NCI-H2227 (cell line): ENCODE measurements around the gene PRKG1.

Experiments used
- DNase-seq: peaks from one replicate; lab custom pipeline; 2025; ENCODE audit not compliant: unreplicated experiment; lab: John Stamatoyannopoulos, UW

Gene PRKG1

GRCh38 chr10:51910189-51910588 is 835.9 kb downstream of the PRKG1 start:
- DNase-seq: no peak

DNA sequence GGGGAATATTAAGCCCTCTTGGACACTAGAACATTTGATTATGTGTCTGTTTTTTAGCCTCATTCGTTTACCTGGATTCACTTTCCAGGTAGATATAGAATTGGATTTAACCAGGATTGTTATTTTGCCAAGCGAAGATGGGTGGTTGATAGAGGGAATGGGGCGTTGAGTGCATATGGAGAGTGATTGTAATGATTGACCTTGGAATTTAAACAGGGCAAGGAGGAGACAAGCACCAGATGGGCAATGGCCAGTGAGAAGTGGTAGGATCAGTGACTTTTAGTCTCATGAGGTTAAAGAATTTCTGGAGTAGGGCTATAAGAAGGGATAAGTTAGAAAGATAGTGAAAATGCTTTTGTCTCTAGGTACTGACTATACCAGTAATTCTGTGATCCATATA is 836.3 kb downstream of the PRKG1 start:
- no peak for DNase-seq

DNA sequence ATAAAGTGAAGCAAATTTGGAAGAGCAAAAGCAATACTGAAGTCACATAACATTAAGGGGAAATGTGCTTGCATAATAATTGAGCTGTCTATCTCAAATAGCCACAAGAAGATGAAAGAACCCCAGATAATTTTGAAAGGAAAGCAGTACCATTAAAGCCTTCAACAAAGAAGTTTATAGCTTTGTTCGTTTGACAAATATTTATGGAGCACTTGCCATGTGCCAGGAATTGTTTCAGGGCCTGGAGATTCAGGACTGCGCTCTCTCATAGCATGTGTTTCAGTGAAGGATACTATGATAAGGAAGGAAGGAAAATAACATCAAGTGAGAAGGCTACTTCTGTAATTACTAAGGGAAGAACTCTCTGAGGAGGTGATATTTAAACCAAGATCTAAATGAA is 837.4 kb downstream of the PRKG1 start:
- no peak for DNase-seq

DNA sequence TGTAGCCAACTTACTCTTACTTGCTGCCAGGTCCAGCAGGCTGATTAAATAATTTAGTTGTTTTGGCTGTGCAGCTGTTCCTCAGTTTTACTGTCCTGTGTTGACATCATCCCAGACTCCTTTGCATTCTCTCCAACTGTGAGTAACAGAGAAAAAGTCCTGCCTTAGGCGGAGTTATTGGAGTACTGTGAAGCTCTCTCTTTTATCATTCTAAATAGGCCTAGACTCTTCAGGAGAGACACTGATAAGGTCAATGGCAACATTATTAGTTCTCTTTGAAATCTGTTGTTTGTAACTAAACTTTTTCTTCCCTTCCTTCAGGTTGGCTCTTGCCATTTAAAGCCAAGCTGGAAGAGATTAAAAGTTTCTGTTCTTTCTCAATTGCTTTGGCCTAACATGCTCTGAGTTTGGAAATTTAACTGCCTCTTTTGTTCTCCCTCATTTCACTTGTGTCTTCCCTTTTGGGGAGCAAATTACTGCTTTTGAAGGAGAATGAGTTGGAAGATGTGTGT is 840.8 kb downstream of the PRKG1 start:
- no peak for DNase-seq

GRCh38 chr10:51918440-51918839 is 844.2 kb downstream of the PRKG1 start:
- no peak for DNase-seq

DNA sequence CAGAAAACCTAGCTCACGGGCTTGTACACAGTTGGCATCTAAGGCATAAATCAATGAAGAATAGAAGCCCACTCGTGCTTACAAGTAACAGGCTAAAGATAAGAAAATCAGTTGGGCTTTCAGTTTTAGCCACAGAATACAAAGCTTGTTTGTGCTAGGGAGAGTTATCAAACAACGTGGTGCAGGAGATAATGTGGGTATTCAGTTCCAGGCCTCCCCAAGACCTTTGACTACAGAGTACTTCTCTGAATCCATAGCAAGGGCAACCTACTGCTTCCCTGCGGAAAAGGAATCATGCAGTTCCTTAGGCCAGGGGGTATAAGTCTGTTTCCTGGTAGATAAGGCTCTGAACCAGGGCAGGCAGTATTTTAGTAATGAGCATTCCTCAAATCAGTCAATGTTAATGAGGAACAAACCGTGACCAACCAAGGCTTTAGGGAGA is 844.6 kb downstream of the PRKG1 start:
- DNase-seq: no peak

- no peak for DNase-seq
These were observed 846.4 kb downstream of the PRKG1 start for GRCh38 chr10:51920672-51921071.

- DNase-seq: no peak
These were observed 850.1 kb downstream of the PRKG1 start for GRCh38 chr10:51924359-51924758.

DNA sequence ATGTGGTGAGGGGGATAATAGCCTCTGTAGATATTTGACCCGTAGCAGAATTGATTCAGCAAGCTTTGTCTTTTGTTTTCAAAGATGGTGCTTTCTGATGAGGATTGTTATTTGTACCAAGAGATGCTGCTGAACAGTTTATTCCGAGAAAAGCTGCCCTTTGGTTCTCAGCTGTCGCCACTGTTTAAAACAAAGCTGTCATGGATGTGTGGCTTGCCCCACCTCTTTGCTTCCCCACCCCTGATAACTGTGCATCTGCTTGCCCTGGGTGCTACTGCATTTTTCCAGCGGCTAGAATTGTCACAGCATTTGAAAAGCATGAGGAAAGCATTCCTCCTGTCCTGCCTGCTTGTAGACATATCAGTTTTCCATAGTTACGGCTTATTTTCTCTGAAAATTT is 852.0 kb downstream of the PRKG1 start:
- DNase-seq: no peak

GRCh38 chr10:51928162-51928561 is 853.9 kb downstream of the PRKG1 start:
- DNase-seq: no peak

DNA sequence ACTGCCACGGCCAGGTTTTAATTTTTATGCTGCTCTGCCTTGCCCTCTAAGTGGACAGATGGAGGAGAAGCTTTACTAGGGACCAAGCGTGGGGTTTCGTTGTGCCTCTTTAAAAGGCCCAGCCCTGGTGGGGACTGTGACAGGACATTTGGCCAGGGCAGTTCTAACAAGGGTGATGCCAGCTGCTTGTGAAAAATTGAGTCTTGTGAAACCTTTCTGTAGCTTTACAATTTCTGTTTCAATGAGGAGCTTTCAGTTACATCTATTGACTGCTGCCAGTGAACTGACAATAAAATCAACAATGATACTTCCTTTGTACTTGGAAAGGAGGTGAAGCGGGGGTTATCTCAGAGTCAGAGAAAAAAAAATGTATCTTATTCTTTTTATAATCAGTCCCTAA is 858.2 kb downstream of the PRKG1 start:
- no peak for DNase-seq

GRCh38 chr10:51934373-51934772 is 860.1 kb downstream of the PRKG1 start:
- DNase-seq: no peak

- no peak for DNase-seq
These were observed 861.1 kb downstream of the PRKG1 start for GRCh38 chr10:51935341-51935740.

DNA sequence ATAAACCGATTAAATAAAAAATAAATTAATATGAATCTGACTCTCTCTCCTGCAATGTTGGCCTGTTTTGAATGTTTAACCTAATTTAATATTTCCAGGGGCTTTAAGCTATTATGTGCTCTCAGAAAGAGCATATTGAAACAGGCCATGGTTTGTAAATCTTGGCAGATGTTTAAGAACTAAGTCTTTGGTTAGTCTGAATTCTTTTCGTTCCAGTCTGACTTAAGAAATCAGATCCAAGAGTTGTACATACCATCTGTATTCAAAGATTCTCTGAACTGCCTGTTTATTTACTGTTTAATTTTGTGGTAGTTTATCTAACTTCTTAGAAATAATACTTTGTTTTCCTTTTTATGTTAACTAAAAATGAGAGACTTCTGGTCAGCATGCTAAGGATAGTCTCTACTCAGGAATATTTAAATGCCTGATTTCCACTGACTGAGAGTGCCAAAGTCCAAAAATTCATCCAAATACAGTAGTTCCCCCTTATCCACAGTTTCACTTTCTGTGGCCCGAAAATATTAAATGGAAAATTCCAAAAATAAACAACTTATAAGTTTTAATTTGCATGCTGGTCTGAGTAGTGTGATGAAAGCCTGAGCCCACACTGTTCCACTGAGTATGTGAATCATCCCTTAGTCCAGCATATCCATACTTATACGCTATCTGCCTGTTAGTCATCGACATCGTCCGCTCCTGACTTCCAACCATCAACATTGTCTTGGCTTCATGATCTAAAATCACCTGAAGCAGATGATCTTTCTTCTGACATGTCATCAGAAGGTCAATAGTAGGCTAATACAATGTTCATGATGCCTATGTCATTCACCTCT is 863.2 kb downstream of the PRKG1 start:
- no peak for DNase-seq

- no peak for DNase-seq
These were observed 876.2 kb downstream of the PRKG1 start for GRCh38 chr10:51950371-51950995.

DNA sequence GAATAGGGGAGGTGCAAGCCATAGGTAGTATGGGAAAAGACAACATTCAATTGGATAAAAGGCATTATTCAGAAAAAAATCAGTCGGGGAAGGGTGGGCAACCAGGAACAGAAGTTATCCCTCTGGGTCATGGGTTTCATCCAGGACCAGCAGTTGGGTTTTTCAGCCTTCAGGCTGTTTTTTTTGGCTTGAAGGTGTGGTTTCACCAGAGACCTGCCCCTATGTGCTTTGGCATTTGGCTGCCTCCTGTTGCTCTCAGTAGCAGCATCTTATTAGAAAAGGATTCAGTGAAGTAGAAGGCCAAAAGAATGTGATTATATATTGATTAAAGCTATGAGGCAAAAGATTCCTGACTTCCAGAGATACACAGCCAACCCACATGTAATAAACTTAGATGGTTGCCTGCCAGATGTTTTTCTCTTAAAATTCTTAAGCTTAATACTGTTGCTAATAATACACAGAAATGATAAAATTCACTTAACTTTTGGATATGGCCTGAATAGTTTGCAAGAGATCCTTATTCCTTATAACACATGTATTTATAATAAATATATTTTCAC is 876.8 kb downstream of the PRKG1 start:
- DNase-seq: no peak

GRCh38 chr10:51951601-51952000 is 877.3 kb downstream of the PRKG1 start:
- DNase-seq: no peak

GRCh38 chr10:51952056-51952455 is 877.8 kb downstream of the PRKG1 start:
- no peak for DNase-seq

DNA sequence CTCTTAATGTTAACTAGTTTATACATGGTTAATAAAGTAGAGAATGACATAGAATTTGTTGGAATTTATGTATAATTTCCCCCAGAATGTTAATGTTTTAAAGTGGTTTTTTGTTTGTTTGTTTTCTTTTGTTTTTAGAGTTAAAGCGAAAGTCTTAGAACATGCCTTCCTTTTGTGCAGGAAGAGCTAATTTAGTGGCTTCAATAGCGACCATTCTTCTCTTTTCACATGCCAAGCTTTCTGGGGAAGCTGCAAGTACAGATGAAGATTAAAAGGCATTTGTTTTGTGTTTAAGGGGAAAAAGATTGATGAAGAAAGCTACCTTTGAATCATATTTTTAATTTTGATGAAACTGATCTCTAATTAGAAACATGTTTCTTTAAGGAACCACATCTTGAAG is 881.4 kb downstream of the PRKG1 start:
- no peak for DNase-seq

GRCh38 chr10:51956822-51957221 is 882.5 kb downstream of the PRKG1 start:
- DNase-seq: no peak

DNA sequence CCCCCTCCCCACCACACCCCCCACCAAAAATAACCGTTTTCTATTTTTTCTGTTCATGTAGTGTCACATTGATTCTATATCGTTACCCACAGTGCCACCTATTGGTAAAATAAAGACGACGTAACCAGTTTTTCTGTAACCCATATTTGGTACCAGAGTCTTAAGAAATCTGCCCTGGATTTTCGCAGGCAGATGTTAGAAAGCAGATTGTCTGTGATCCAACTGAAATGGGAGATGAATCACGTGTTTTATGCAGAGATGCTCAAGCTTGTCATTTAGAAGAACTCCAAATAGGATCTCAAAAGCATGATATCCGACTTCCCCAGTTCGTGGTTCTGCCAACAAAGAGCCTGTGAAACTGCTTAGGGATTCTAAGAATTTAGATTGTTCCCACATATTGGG is 886.2 kb downstream of the PRKG1 start:
- DNase-seq: peak; percentile 64

DNA sequence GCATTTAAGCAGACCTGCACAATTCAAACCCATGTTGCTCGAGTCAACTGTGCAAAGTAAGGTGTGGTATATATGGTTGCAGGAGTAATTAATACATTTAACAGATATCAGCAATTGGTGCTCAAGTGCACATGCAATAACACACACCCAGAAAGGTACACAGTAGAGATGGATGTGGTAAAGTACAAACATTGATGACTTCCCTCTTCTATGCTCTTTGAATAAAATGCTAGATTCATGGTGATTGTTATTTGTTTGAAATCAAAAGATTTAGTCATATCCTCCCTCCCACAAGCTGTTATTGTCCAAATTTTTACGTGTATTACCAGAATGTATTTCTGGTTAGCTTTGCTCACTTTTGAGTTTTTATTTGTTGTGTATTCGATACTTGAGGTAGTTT is 887.1 kb downstream of the PRKG1 start:
- no peak for DNase-seq
